GM18502 (cell line): ENCODE data around the gene SH3D21.
A peak's percentile ranks its signal among the peaks of the same experiment; 100 is the strongest.

Source experiments
- ATAC-seq: cut with Tn5 transposase; IDR thresholded peaks from one replicate; pipeline ENCODE4 v1.9.1; 2021; ENCODE audit warnings: mild to moderate bottlenecking; ENCODE audit not compliant: unreplicated experiment, poor library complexity

SH3D21 gene

DNA sequence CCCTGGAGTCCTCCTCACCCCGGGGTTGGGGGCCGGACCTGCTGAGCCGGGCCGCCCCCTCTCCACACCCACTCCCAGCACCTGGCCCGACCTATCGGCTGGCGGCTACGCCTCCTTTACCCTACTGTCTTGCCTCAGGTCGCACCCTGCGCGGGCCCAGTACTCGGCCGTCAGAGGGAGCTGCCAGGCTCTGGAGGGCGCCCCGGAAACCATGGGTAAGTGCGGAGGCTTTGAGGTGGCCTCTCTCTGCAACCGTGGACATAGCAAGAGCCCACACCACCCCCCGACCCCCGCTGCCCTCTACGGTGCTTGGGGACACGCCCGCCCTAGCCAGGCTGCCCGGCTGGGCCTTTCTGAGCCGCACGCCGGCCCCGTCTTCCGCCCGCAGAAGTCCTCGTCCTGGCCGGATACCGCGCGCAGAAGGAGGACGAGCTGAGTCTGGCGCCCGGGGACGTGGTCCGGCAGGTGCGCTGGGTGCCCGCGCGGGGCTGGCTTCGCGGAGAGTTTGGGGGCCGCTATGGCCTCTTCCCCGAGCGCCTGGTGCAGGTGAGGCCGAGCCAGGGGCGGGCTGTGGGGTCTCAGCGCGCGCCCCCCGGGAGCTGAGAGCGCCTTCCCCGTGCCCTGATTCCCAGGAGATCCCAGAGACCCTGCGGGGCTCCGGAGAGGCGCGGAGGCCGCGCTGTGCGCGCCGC is at the start of gene SH3D21:
Gene SH3D21 (plus strand): TSS at position 159 of the 692 bp plus-strand sequence. CDS start 53 bp downstream, at position 212.
- peak; percentile 39 for ATAC-seq

DNA sequence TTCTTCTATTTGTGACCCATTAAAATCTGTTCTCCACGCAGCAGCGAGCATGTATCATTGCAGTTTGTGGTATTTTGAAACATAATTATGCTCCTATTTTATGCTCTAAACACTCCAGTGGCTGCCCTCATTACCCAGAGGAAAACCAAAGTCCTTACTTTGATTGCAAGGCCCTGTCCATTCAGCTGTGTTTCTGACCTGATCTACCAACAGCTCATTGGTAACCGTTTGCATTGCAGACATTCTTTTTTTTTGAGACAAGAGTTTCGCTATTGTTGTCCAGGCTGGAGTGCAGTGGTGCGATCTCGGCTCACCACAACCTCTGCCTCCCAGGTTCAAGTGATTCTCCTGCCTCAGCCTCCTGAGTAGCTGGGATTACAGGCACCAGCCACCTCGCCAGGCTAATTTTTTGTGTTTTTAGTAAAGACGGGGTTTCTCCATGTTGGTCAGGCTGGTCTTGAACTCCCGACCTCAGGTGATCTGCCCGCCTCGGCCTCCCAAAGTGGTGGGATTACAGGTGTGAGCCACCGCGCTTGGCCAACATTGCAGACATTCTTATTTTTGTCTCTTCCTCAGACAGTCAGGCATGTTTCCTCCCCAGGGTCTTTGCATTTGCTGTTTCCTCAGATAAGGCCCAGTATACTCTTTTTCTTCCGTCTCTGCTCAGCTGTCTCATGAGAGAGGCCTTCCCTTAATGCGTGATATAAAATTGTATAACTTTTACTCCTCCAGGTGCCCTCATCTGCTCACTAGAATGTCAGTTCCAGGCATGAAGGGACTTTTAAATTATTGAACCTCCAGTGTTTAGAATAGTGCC is 49.4 kb upstream of the SH3D21 start:
- no peak for ATAC-seq

DNA sequence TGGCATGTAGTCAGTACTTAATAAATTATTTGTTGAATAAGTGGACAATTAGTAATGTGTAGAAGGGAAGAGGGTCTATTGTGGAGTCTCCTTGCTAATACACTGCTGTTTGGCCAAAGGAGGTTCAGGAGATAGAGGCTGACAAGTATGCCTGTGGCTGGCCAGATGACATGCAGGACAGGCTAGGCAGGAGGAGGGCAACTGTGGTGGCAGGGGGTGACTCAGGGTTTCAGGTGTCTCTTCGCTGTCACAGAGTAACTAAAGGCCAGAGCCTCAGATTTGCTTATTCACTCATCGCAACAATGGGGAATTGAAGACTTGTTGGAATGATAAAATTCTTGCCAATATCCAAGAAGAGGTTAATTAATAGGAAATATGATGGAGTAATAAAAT is 48.8 kb upstream of the SH3D21 start:
- no peak for ATAC-seq

DNA sequence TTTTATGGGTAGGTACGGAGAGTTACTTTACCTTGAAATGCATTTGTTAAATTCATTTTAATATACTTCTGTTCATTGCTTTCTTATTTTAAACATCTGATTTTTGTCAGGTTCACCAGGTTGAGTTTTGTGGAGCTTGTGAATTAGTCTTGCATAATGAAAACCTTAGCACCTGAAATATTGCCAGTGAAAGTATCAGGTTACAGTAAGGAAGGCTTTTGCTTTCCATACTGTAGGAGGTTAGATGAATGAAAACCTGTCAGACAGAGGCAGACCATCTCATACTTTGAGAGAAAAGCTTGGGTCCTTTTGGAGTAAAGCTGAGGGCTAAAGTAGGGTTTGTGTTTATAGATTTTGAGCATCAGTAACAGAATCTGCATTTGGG is 47.2 kb upstream of the SH3D21 start:
- no peak for ATAC-seq

DNA sequence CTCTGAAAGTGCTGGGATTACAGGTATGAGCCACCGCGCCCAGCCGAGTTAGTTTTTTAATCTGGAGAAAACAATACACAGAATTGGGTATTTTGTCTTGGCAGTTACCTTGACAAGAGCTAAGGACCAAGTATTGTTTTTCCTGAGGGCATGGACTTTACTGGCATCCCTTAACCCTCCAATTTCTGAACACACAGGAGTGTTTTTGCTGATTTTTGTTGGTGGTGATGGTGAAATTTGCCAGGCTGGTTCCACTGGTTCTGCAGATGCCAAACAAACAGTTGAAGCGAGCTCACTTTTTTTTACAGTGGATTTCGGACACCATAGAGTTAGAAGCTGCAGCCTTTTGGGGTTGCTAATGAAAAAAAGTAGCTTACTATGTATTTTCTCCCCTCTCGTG is 37.2 kb upstream of the SH3D21 start:
- no peak for ATAC-seq

DNA sequence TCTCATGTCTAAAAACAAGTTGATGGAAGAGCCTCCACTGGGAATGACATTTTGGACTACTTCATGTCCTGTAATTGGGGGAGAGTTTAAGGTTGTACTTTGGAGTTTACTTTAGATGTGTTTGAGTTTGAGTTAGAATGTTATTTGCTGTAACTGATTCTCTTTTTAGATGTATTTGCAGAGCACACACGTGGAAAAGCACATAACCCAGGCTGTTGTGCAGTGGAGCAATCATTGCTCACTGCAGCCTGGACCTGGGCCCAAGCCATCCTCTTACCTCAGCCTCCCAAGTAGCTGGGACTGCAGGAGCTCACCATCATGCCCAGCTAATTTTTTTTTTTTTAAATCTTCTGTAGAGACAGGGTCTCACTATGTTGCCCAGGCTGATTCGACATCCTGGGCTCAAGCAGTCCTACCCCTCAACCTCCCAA is 36.7 kb upstream of the SH3D21 start:
- no peak for ATAC-seq

DNA sequence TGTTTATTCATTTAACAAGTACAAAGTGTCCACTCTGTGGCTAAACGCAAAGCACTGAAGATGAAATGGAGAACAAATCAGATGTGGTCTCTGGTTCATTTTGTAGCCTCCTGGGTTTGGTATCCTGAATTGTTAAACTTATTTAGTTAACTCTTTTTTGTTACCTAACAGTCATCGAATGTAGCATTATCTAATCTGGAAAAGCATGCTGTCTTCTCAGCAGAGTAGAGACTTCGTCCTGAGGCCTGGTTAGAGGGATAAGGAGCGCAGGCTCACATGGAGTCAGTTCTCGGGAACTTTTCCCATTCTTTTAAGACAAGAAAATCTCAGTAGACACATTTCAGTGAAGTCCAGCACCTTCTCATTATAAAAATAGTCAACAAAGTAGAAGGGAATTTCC is 33.1 kb upstream of the SH3D21 start:
- no peak for ATAC-seq

DNA sequence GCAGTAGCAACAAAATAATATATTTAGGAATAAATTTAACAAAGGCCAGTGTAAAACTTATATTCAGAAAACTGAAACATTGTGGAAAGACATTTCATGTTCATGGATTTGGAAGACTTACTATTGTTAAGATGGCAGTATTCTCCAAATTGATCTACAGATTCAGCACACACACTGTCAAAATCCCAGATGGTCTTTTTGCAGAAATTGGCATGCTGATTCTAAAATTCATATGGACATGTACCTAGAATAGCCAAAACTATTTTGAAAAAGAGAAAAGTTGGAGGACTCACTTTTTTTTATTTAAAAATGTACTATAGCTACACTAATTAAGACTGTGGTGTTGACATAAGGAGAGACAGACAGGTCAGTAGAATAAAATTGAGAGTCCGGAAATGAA is 32.0 kb upstream of the SH3D21 start:
- no peak for ATAC-seq

DNA sequence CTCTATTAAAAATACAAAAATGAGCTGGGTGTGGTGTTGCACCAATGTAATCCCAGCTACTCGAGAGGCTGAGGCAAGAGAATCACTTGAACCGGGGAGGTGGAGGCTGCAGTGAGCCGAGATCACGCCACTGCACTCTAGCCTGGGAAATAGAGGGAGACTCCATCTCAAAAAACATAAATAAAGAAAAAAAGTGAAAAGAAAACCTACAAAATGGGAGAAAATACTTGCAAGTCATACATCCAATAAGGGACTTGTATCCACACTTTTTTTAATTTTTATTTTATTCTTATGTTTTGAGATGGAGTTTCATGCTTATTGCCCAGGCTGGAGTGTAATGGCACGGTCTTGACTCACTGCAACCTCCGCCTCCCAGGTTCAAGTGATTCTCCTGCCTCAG is 29.5 kb upstream of the SH3D21 start:
- no peak for ATAC-seq

DNA sequence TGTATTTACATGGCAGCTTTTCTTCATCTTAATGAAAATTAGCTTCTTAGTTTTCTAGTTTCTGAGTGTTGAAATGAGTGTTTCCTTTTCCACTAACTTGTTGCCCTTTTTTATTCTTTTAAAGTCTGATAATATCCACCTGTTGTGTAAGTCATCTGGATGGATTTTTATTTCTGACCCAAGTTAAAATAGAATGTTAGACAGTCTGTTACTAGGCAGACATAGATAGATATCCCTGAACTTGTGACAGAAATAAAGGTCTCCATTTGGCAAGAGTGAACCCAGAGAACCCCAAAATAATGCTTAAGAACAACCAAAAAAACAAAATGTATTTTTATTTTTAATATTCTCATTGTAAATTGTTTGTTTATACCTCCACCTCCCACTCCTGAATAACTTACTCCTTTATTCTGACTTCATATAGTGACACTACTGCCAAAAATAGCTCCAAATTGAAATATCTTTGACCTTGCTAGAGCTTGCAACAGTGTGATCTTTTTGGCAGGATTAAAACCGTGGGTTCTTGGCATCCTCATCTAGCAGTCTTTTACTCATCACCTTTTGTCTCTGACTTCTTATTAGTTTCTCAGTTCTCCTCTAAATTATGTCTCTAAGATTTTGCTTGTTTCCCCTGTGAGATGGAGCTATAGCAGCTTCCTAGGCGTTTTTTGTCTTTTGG is 26.9 kb upstream of the SH3D21 start:
- no peak for ATAC-seq

DNA sequence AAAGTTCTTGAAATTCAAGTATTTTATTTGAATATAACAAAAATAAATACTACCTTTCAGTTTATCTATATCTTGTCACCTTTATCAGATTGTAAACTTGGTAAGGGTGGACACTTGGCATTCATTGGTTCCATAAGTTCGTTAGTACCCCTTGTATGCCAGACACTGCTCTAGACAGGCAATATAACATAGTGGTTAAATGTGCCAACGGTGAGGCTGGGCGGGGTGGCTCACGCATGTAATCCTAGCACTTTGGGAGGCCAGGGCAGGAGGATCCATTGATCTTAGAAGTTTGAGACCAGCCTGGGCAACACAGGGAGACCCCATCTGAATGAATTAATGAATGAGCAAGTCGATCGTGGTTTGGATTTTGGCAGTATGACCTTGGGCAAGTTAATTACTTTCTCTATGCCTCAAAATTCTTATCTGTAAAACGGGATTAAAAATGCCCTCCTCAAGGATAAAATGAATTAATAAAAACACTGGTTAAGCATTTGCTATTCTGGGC is 26.3 kb upstream of the SH3D21 start:
- no peak for ATAC-seq

DNA sequence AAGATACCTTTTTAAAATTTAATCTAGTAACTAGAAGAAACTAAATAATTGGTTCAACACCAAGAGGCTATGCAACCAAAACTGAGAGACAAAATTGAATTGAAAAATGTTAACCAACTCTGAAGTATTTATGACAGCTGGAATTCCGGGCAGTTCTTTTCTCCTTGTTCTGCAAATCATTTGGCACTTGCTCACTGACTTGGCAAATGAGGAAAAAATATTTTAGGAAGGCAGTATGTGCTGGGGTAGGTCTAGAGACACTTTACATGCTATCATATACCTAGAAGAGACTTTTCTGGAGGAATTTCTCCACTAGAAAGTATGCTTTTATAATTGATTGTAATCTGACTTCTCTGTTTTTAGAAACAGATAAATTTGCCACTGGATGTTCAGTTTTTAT is 22.1 kb upstream of the SH3D21 start:
- ATAC-seq = no peak

DNA sequence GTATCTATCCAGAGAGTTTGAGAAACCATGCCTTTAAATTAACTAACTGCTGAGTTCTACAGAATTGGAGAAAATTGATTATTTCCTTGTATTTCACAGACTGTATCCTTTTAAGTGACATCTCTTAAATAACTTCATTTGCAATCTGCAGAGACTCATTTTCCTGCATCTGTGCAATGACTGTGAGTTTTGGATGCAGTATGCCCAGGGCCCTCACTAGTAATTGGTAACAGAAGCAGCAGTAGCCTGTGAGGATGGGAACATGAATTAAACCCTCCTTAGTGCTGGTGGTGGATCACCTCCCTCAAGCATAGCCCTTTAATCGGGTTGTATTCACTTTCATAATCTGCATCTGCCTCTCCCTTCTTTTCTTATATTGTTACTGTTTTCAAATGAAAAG is 21.7 kb upstream of the SH3D21 start:
- ATAC-seq = no peak

DNA sequence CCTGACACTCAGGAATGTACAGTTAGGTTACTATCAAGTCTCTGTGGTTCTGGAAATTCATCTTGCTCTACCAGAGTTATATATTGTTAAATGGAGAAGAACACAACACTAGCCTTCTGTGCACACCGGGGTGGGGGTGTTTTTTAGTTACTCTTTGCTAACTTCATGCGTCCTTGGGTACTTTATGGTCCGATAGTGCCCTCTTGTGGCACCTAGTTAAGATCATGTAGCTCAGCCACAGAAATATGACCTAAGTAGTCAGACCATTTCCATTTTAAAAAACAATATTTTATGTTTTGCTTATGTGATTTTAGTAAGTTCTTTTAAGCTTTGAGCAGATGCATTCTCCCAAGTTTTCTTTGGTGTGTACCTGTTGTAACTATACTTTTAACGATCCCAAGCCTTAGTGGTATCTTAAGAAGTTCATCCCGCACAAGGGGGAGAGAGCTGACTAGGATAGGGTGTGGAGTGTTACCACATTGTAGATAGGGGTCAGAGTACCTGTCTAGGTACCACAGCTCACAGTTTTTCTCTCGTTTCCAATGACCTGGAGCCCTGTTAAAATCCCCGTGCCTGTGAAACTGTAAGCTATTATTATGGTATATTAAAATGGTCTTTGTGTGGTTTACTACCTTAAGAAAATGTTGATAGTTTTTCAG is 20.6 kb upstream of the SH3D21 start:
- ATAC-seq = no peak

DNA sequence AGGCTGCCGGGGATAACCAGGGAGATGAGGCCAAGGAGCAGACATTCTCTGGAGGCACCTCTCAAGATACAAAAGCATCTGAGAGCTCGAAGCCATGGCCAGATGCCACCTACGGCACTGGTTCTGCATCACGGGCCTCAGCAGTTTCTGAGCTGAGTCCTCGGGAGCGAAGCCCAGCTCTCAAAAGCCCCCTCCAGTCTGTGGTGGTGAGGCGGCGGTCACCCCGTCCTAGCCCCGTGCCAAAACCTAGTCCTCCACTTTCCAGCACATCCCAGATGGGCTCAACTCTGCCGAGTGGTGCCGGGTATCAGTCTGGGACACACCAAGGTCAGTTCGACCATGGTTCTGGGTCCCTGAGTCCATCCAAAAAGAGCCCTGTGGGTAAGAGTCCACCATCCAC is 19.4 kb upstream of the SH3D21 start:
- no peak for ATAC-seq

DNA sequence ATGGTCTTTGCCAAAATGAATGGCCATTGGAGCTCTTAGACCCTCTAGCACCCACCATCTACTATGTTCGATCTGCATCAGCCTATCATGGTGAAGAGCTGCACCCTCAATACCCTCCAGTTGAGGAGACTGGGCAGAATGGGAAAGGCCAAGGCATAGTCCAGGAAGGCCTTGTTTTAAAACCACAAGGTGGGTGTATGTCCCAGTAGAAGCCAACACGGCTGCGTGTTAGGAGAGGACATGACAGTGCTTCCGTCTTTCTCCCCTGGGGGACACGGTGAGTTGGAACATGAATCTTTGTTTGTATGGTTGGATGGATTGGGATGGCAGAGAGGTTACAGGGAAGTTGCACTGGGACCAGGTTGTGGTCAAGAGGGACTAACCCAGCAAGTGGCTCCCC is 18.6 kb upstream of the SH3D21 start:
- no peak for ATAC-seq

DNA sequence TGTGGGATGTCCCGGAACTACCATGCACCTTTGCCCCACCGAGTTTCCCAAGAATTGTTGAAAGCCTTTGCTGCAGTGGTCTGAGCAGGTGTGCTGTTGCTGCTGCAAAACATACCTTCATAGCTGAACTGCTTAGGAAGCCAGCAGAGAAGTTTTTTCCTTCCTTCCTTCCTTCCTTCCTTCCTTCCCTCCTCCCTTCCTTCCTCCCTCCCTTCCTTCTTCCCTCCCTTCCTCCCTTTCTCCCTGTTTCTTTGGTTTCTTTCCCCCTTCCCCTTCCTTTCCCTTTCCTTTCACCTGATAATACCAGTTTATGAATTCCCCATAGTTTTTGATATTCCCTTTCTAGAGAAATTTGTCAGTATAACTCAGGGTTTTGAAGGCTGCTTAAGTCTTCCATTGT is 10.8 kb upstream of the SH3D21 start:
- ATAC-seq = no peak

DNA sequence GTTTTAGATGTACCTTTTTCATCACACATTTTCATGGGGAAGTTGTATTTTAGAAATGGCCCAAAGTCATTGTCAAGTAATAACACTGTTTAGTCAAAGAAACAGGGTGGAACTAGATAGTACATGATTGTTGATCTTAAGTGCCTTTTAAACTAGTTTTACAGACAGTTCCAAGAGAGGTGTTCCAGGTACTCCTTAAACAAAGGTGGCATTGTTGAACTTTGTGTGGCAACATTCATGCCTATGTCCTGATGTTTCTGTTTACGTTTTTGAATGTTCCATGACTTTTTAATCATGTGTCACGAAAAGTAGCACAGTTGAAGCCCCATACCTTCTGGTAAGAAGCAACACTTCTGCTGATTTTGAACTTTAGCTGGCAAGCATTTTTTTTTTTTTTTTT is 9.1 kb upstream of the SH3D21 start:
- no peak for ATAC-seq

DNA sequence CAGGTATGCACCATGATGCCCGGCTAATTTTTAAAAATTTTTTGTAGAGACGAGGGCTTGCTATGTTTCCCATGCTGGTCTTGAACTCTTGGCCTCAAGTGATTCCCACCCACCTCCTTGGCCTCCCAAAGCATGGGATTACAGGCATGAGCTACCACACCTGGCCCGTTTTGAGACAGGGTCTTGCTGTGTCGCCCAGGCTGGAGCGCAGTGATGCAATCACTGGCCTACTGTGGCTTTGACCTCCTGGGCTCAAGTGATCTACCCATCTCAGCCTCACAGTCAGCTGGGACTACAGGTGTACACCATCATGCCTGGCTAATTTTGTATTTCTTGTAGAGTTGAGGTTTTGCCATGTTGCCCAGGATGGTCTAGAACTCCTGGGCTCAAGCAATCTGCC is 7.5 kb upstream of the SH3D21 start:
- no peak for ATAC-seq

DNA sequence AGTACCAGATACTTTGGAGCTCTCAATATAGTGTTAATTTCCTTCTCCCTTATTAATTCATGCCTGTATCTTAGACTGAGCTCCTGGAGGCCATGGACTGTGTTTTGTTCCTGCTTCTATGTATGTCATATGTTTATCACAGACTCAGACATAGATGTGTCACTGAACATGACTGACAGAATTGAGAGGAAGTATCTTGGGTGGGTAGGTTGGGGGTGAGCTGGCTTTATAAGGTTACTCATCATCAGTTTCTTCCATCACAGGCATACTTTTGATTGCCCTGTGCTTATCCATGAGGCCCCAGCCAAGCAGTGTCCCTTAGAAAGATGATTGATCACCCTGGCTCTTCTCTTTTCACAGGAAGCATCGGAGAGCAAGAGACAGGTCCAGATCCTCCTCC is 5.6 kb upstream of the SH3D21 start:
- no peak for ATAC-seq

DNA sequence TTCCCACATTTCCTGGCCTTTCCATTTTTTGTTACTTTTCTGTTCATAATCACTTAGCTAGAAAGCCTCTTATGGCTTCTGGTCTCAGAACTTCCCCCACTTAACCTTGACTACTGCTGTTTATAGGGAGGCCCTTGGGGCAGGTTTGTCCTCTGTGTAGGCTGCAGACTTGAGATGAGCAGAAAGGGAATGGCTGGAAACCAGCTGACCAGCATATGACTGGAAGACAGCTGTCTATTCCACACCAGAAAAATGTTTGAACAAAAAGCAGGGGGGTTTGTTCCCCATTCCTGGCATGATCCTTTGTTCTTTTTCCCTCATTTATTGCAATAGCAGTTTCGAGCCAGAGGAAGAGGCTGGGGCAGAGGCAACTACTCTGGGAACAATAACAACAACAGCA is 4.9 kb upstream of the SH3D21 start:
- no peak for ATAC-seq
